HG03575 (cell line): ENCODE results near the gene DIRAS3.
"Not testable (repeated sequence)": the region's sequence is repeated elsewhere in the genome, so short reads cannot be mapped to it uniquely, and the experiment has no call there.

Experiments
- ATAC-seq: cut with Tn5 transposase; IDR thresholded peaks from one replicate; pipeline ENCODE4 v1.9.1; 2021; ENCODE audit not compliant: unreplicated experiment, insufficient number of reproducible peaks, low FRiP score; ENCODE audit errors: extremely low read depth

DIRAS3 gene

DNA sequence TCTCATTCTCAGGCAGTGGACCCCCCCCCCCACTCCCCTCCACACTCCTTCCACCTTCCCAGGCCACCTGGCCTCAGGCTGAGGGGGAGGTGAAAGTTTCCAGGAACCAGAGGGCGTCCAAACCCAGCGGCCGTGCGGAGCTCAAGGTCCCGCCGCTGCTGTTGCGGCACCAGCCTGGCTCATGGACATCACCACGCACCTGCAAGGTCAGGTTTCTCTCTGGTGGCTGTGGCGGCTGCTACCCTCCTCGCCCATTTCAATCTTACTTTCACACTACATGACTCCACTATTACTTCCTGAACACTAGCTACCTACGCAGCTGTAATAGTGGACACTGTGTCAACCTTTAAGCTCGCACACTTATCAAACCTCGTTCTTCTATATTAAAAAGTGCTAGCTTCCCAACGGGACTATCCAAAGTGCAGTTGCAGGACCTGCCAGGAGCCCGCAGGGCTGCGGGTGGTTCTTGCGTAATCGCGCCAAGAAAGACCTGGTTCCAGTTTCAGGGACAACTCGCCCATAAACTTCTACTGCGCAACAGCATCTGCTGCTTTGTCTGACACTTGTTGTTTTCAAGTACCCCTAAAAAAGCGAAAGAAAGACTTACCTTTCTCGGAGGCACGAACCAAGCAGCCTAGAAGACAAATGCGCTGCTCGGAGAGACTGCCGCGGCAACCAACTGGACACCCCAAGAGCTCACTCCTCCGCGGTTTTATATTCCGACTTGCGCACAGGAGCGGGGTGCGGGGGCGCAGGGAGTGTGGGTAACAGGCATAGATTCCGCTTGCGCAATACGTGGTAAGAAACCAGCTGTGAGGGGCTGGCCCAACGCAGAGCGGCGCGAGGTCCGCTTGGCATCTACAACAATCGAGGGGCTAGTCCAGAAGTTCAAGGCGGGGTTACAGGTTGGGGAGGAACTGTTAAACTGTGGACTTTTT lies at the start of gene DIRAS3:
Gene DIRAS3, minus strand, starts transcription at position 687 of the 938 bp plus-strand sequence. CDS start 3,330 bp downstream, outside the sequence.
- no peak for ATAC-seq

- no peak for ATAC-seq
Observed at GRCh38 chr1:68093737-68094136, 43.3 kb upstream of the DIRAS3 start.

DNA sequence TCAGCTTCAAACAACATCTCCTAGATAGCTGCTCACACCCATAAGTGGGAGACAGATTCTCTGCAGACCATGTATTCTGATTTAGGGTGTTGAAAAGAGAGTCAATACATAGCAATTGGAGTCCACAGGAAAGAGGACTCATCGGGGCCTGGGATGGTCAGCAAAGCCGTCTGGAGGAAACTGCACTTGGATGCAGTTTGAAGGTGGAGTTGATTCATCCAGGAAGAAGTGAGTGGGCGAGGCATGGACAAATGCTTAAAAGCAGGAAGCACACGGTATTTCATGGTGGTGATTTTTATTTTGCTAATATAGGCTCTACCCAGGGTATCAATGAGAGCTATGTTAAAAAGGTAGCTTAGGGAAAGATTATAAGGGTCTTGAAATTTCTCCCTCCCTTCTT lies 36.8 kb upstream of the DIRAS3 start:
- no peak for ATAC-seq

- ATAC-seq: no peak
Observed at GRCh38 chr1:68085752-68086151, 35.3 kb upstream of the DIRAS3 start.

- ATAC-seq: no peak
Observed at GRCh38 chr1:68083686-68084085, 33.3 kb upstream of the DIRAS3 start.

DNA sequence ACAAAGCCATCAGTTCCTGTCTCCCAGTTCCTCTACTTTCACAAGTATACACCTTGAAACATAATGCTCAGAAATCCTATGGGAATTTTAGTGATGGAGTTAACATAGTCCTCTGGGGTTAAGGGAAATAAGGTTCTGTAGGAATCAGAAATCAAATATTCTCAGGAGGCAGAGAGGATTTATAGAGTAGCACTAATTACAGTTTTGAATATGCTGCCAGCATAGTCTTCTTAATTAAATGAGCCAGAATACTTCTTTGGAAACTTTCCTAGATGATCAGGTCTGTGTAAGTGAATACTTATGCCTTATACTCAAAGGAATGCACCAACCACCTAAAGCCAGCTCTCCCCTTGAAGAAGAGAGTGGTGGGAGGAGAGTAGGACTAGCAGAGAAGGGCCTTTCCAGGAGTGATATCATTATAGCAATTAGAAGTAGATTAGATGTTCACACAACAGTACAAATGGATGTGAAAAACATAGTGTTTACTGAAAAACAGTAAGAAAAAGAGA lies 31.4 kb upstream of the DIRAS3 start:
- ATAC-seq: no peak

DNA sequence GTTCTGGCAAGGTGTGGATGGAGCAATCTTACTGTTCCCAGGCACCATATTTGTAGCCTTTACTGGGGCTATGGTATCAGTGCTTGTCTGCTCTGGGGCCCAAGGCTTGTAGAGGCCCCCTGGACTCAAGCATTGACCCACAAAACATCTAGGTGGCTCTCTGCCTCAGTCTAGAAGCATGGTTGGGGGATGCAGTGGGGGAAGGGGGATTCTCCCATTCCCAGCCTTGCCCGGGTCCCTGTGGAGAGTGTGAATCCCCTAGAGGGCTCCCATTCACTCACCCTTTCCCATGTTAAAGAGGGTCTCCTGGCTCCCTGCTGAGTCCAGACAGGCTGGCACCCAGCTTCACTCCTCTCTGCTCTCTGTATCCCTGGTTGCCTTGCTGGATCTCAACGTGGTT lies 28.2 kb upstream of the DIRAS3 start:
- ATAC-seq: no peak

GRCh38 chr1:68074472-68074871 lies 24.0 kb upstream of the DIRAS3 start:
- no peak for ATAC-seq

GRCh38 chr1:68065766-68066165 lies 15.3 kb upstream of the DIRAS3 start:
- no peak for ATAC-seq

GRCh38 chr1:68058053-68058452 lies 7.6 kb upstream of the DIRAS3 start:
- not testable (repeated sequence) for ATAC-seq

GRCh38 chr1:68057564-68057963 lies 7.1 kb upstream of the DIRAS3 start:
- ATAC-seq: no peak

DNA sequence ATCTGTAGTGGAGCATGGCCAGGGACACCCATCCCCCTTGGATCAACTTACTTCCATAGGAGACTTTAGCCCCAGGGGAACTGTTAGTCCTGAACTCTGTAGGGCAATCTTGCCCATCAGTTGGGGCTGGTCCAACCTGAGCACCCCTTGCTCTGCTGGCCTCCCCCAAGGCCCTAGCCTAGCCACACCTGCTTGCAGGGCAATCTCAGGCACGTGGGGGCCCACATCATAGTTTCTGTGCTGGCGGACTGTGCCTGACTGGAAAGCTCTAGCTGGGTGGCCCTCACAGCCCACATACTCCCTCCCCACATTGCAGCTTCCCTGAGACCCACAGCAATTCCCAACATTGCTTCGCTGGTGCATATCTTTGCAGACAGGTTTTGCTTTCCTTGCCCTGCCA lies 6.6 kb upstream of the DIRAS3 start:
- no peak for ATAC-seq

GRCh38 chr1:68051475-68051874 lies 1.0 kb upstream of the DIRAS3 start:
- no peak for ATAC-seq

DNA sequence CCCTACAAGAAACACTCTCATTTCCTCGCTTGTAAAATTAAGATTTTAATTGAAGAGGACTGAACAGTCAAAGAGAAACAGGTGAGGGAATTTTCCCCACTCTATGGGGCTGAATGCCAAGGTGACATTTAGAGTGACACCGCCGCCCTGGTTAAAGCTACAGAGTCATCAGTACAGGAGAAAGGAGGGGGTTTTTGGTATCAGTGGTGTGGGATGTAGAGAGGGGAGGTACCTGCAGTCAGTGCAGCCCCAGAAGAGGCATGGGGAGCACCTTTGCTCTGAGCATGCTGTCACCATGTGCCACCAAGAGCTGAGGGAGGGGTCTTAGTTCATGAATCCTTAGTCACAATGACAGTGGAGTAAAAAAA lies 2.8 kb downstream of the DIRAS3 start:
- ATAC-seq: no peak

- ATAC-seq: no peak
Observed at GRCh38 chr1:68046885-68047658, 3.4 kb downstream of the DIRAS3 start.

GRCh38 chr1:68046423-68046822 lies 4.0 kb downstream of the DIRAS3 start:
- no peak for ATAC-seq

DNA sequence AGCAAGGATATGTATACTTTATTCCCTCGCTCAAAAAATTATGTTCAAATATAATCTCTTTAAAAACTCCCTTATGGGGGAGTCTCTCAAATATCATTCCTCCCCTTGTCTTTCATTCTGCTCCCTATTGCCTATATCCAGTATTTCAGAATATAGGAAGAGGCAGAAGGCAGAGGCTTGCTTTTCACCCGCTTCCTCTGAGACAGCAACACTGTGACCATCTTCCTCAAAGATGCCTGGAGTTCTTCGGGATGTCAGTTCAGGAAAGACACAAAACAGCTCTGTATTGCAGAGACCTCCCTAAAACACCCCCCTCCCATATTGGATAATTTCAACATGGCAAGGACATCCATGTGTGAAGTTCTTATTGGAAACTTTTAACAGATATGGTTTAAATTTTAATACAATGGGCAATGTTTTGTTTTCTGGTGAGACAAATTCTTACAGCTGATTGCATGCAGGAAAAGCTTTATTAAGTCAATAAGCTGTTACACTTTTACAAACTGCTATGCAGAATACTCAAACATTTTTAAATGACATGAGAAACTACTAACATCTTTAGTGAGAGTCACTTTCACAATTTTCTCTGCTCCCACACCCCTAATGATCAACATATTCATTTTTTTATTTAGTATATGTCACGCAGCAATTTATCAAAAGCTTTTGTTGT lies 4.8 kb downstream of the DIRAS3 start:
- ATAC-seq: no peak

- ATAC-seq: no peak
Observed at GRCh38 chr1:68043443-68044090, 6.9 kb downstream of the DIRAS3 start.

DNA sequence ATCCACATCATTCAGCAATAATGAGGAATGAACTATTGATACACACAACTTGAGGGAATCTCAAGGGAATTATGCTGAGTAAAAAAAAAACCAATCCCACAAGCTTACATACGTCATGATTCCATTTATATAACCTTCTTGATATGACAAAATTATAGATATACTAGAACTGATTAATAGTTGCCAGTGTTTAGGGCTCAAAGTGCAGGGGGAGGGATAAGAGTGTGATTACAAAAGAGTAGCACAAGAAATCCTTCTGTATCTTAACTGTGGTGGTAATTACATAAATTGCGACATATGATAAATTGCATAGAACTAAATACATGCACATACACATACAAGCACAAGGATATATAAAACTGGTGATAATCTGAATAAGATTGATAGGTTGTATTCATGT lies 13.5 kb downstream of the DIRAS3 start:
- ATAC-seq: no peak
